HG03097 (cell line): ENCODE results near the gene ACOX3.
"Not testable (repeated sequence)": the region's sequence is repeated elsewhere in the genome, so short reads cannot be mapped to it uniquely, and the experiment has no call there.

Experiments used
- ATAC-seq: cut with Tn5 transposase; IDR thresholded peaks from one replicate; pipeline ENCODE4 v1.9.1; 2021; ENCODE audit not compliant: unreplicated experiment, low FRiP score

ACOX3 gene

GRCh38 chr4:8407756-8408155 is 32.8 kb downstream of the ACOX3 start:
- ATAC-seq, result no peak

GRCh38 chr4:8407316-8407715 is 33.2 kb downstream of the ACOX3 start:
- ATAC-seq, result no peak

- not testable (repeated sequence) for ATAC-seq
Measured at GRCh38 chr4:8406887-8407286, 33.6 kb downstream of the ACOX3 start.

DNA sequence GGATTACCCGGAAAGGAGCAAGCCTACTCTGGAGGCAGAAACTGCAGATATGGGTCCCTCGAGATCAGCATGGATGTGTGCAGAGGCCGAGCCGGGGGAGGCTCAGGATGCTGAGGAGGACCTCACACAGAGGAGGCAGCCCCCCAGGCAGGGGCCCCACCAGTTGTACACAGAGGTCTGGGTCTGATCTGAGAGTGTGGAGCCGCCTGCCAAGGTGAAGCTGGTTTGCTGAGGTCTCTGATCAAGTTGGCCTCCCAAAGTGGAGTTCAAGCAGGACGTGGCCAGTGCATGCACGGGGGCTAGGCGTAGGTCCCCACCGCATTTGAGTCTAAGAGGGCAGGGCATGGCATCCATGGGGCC is 35.0 kb downstream of the ACOX3 start:
- ATAC-seq, result no peak

DNA sequence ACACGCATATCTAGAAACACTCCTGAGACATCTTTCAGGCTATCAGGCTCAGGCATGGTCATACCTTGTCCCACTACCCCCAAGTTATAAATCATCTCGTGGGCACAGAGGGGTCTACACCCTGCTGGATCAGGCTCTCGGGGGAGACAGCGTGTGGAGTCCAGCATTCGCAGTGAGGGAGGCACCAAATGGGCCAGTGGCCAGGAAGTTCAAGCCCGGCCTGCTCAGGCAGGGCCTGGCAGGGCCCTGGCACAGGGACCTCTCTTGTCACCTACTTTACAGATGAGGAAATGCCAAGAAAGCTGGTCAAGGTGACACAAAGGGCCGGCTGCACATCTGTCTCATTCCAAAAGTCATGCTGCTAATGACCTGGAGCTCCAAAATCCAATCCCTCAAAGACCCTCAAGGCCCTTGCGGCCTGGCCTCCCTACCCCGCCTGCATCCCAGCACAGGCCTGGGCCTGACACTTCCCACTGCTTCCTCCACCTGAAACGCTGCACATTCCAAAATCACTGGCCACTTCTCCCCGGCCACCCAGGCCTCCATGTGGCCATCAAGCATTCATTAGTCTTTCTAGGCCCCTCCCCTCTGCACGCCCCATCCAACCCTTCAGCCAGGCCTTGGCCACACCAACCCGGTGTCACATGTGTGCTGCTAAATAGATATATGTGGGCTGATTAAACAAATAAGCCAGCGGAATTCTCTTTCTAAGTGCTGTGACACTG is 35.6 kb downstream of the ACOX3 start:
- no peak for ATAC-seq

GRCh38 chr4:8403976-8404375 is 36.5 kb downstream of the ACOX3 start:
- ATAC-seq, result no peak

DNA sequence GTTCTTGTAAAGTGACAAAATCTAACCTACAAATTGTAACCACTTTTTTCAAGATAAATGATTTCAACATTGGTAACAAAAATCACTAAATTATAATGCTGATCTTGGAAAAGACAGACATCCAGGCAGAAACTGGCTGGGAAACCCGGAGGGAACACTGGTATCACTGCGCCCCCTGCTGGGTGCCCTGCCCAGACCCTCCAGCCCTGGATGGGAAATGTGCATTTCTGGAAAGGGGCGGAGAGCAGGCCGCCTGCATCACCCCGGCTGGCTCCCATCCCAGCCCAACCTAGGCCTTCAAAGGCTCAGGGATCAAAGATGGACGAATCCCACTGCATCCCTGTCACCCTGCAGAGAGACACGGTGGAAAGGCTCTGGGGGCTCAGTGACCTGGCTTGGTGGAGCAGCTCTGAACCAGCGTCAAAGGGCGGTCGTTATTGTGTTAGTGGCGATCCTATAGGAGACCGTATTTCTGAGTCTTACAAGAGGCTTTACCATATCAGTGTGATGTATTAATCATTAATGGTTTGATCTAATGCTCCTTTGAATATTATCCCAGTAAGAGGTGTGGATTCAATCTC is 37.3 kb downstream of the ACOX3 start:
- ATAC-seq, result no peak

- ATAC-seq, result no peak
Measured at GRCh38 chr4:8402640-8403039, 37.9 kb downstream of the ACOX3 start.

DNA sequence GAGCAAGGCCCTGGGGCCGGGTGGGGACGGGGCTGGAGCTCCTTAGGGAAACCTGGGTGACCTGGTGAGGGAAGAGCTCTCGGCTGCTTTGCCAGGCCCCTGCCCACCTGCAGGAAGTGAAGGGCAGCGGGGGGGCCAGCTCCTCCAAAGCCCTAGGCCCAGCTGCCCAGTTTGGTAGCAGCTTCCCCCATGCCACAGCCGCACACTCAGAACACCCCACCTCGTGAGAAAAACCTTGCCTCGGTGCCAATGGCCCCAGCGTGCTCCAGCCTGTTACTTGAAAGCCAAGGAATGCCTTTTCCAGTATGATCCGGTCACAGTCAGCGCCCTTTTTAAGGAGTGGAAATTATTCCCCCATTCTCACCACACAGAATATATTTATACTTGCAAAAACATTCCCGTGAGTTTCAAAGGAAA is 38.3 kb downstream of the ACOX3 start:
- no peak for ATAC-seq

DNA sequence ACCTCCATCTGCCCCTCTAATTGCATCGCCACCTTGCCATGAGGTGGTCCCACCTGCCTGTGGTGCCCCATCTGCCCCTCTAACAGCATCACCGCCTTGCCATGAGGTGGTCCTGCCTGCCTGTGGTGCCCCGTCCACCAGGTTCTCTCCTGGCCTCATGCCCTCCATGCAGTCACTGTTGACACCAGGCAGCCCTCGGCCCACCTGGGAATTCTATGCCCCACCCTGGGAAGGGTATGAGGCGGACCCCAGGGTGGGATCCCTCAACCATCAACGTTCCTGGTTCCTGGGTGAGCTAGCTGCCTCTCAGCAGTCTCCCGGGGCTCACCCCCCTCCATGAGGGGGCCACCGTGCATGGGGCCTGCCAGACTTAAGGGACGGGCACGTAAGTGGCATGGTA is 38.9 kb downstream of the ACOX3 start:
- no peak for ATAC-seq

DNA sequence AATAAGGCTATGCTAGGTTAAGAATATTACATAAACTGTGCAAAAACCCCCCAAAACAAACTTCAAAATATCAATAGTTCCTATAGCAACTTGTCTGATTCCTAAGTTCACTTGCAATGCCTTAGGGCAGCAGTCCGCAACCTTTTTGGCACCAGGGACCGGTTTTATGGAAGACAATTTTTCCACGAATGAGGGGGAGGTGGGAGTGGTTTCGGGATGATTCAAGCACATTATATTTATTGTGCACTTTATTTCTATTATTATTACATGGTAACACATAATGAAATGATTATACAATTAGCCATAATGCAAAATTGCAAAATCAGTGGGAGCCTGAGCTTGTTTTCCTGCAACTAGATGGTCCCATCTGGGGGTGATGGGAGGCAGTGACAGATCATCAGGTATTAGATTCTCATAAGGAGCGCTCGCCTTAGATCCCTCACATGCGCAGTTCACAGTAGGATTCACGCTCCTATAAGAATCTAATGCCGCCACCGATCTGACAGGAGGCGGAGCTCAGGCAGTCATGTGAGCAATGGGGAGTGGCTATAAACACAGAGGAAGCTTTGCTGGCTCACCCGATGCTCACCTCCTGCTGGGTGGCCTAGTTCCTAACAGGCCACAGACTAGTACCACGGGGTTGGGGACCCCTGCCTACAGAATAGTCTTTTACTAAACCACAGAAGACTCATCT is 39.7 kb downstream of the ACOX3 start:
- ATAC-seq, result no peak

DNA sequence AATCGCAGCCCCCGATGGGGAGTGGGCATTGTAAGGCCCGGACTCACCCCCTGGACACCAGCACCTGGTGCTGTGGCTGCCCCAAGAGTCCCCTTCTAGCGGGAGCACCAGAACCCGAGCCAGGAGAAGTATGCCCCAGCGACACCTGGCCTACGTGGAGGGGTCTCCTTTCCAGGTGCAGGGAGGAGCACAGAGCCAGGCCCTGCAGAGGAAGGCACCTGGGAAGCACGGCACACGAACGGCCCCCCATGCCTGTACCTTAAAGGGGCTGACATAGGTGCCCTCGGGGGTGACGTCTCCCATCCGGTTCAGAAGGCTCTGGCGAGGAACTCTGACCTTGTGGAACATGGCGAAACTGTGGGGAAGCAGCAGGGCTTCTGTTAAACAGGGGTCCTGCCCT is 41.2 kb downstream of the ACOX3 start:
- no peak for ATAC-seq

- no peak for ATAC-seq
Measured at GRCh38 chr4:8398347-8398746, 42.2 kb downstream of the ACOX3 start.

- no peak for ATAC-seq
Measured at GRCh38 chr4:8396762-8397406, 43.6 kb downstream of the ACOX3 start.

- no peak for ATAC-seq
Measured at GRCh38 chr4:8395504-8396296, 44.8 kb downstream of the ACOX3 start.

DNA sequence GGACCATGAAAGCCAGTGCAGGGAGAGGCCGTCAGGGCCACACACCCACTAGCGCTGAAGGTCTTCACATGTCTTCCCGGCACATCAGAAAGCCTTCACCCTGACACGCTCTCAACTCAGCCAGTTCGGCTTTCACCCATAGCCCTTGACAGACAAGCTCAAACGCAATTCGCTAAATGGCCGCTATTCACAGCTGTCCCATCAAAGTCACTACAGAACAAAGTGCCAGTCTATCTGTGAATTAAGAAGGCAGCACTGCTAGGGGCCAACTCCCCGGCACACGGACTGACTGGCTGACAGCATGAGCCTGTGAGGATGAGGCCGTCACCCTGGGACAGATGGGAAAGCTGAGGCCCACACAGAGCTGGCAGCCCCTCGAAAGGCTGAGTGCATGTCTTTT is 45.7 kb downstream of the ACOX3 start:
- ATAC-seq, result no peak

DNA sequence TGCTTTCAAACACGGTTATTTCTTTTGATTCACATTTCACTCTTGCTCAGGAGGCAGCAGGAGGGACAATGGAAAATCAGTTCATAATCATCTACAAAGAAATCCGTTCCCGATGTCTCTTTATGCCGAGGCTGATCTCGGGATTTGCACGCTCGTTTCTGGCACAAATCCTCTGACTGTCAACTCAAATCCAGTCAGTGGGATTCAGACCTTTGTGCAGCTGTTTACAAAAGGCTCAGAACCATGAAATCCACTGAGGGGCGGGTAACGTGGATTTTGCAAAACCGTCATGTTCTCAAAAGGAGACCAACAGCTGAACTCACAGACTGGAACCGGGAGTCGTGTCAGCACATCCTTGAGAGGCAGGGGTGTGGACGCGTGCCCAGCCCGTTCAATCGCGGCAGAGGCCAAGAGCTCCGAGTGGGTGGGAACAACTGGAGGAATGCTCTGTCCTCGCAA is 46.4 kb downstream of the ACOX3 start:
- no peak for ATAC-seq

- no peak for ATAC-seq
Measured at GRCh38 chr4:8393593-8394038, 46.9 kb downstream of the ACOX3 start.

- no peak for ATAC-seq
Measured at GRCh38 chr4:8392591-8393190, 47.8 kb downstream of the ACOX3 start.

GRCh38 chr4:8391972-8392371 is 48.6 kb downstream of the ACOX3 start:
- ATAC-seq, result no peak
